OCI-LY1 (cell line): ENCODE results near the gene CNTD1.

Source experiments
- H2AFZ ChIP-seq: fragments of 200-600 bp; sonication (generic), shearing (Covaris generic); 2 replicates; pipeline ENCODE4 v1.6.0; 2014; ENCODE audit warnings: antibody characterized with exemption, mild to moderate bottlenecking, low read length
- H3F3A ChIP-seq: fragments of 200-600 bp; sonication (generic), shearing (Covaris generic); 2 replicates; pipeline ENCODE4 v1.6.0; 2014; ENCODE audit warnings: mild to moderate bottlenecking, antibody characterized with exemption, low read length, moderate library complexity; ENCODE audit not compliant: insufficient read depth
- H3K27ac ChIP-seq: fragments of 200-600 bp; sonication (generic); 2 replicates; pipeline ENCODE4 v1.5.1; 2014; ENCODE audit warnings: low read length, mixed run types, mild to moderate bottlenecking, low read depth; ENCODE audit not compliant: poor library complexity, severe bottlenecking
- H3K27me3 ChIP-seq: fragments of 200-600 bp; sonication (generic); 2 replicates; pipeline ENCODE4 v1.6.0; 2014; ENCODE audit warnings: antibody characterized with exemption, mild to moderate bottlenecking, low read length, moderate library complexity; ENCODE audit not compliant: insufficient read depth
- H3K36me3 ChIP-seq: fragments of 200-600 bp; sonication (generic); 2 replicates; pipeline ENCODE4 v1.6.1; 2014; ENCODE audit warnings: mild to moderate bottlenecking, antibody characterized with exemption, low read length, moderate library complexity, mixed read lengths; ENCODE audit not compliant: insufficient read depth
- H3K4me1 ChIP-seq: fragments of 200-600 bp; sonication (generic); 2 replicates; pipeline ENCODE4 v1.5.1; 2014; ENCODE audit warnings: mild to moderate bottlenecking, low read length, moderate library complexity; ENCODE audit not compliant: insufficient read depth, severe bottlenecking
- H3K4me2 ChIP-seq: fragments of 200-600 bp; sonication (generic), shearing (Covaris generic); 2 replicates; pipeline ENCODE4 v1.6.1; 2014; ENCODE audit warnings: low read length
- H3K4me3 ChIP-seq: fragments of 200-600 bp; sonication (generic); 2 replicates; pipeline ENCODE4 v1.5.1; 2014; ENCODE audit warnings: low read length, low read depth, mild to moderate bottlenecking, mixed read lengths; ENCODE audit not compliant: poor library complexity, severe bottlenecking
- H3K79me2 ChIP-seq: fragments of 200-600 bp; shearing (Covaris generic); 2 replicates; pipeline ENCODE4 v1.6.1; 2016; ENCODE audit warnings: mixed run types, low read length, mixed read lengths; ENCODE audit not compliant: insufficient read depth
- H3K9ac ChIP-seq: fragments of 200-600 bp; sonication (generic), shearing (Covaris generic); 2 replicates; pipeline ENCODE4 v1.6.1; 2014; ENCODE audit warnings: mild to moderate bottlenecking, low read length, mixed read lengths
- H3K9me2 ChIP-seq: fragments of 200-600 bp; sonication (generic), shearing (Covaris generic); 2 replicates; pipeline ENCODE4 v1.6.1; 2014; ENCODE audit warnings: low read depth, mild to moderate bottlenecking, low read length, mixed read lengths
- H3K9me3 ChIP-seq: fragments of 200-600 bp; shearing (Covaris generic); 2 replicates; pipeline ENCODE4 v1.6.1; 2014; ENCODE audit warnings: low read length, mixed read lengths
- H4K20me1 ChIP-seq: fragments of 200-600 bp; sonication (generic), shearing (Covaris generic); 2 replicates; pipeline ENCODE4 v1.6.0; 2016; ENCODE audit warnings: mild to moderate bottlenecking, low read length; ENCODE audit not compliant: insufficient read depth
- EZH2 ChIP-seq: fragments of 200-600 bp; sonication (generic), shearing (Covaris generic); IDR thresholded peaks from 2 replicates; pipeline ENCODE4 v1.8.0; 2017; ENCODE audit warnings: borderline replicate concordance, mixed run types, mild to moderate bottlenecking, antibody characterized with exemption, low read length, moderate library complexity, mixed read lengths
- TF ChIP-seq, protein P1 (sequence below): fragments of 200-600 bp; sonication (generic), shearing (Covaris generic); IDR thresholded peaks from 2 replicates; pipeline ENCODE4 v1.5.1; 2017; ENCODE audit warnings: mild to moderate bottlenecking, antibody characterized with exemption, low read length, moderate library complexity, mixed read lengths

Gene CNTD1

DNA sequence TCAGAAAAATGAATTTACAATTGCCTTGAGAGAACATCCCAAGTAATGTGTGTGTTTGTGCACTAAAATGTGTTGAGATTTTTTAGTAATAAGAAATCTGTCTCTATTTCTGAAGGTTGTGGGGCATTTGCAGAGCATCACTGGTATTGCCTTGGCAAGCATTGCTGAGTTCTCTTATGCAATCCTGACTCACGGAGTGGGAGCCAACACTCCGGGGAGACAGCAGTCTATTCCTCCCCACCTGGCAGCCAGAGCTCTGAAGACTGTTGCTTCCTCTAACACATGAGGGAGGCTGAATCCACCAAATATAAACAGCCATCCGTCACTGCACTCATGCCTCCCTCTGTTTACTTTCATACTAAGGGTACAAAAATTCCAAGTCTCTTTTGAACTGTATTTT, 10.6 kb downstream of the CNTD1 start:
- no peaks in the 10 kb centered on the region for H3F3A ChIP-seq
- no peak overlapping the region for H3K4me2 ChIP-seq
- no peak overlapping the region for H3K27ac ChIP-seq
- no peak overlapping the region for H3K4me3 ChIP-seq
- no peaks in the 10 kb centered on the region for H3K9me3 ChIP-seq
- H3K27me3 ChIP-seq: no peaks in the 10 kb centered on the region
- H3K4me1 ChIP-seq: no peaks in the 10 kb centered on the region
- H3K9me2 ChIP-seq: no peaks in the 10 kb centered on the region
- no peak overlapping the region for H2AFZ ChIP-seq
- peaks cover 41% of the 10 kb centered on the region for H3K36me3 ChIP-seq
- no peak overlapping the region for H3K9ac ChIP-seq
- H3K79me2 ChIP-seq: no peaks in the 10 kb centered on the region
- TF ChIP-seq, protein P1, sequence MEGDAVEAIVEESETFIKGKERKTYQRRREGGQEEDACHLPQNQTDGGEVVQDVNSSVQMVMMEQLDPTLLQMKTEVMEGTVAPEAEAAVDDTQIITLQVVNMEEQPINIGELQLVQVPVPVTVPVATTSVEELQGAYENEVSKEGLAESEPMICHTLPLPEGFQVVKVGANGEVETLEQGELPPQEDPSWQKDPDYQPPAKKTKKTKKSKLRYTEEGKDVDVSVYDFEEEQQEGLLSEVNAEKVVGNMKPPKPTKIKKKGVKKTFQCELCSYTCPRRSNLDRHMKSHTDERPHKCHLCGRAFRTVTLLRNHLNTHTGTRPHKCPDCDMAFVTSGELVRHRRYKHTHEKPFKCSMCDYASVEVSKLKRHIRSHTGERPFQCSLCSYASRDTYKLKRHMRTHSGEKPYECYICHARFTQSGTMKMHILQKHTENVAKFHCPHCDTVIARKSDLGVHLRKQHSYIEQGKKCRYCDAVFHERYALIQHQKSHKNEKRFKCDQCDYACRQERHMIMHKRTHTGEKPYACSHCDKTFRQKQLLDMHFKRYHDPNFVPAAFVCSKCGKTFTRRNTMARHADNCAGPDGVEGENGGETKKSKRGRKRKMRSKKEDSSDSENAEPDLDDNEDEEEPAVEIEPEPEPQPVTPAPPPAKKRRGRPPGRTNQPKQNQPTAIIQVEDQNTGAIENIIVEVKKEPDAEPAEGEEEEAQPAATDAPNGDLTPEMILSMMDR: no peak
- no peak for TF ChIP-seq EZH2
- H4K20me1 ChIP-seq: no peaks in the 10 kb centered on the region

DNA sequence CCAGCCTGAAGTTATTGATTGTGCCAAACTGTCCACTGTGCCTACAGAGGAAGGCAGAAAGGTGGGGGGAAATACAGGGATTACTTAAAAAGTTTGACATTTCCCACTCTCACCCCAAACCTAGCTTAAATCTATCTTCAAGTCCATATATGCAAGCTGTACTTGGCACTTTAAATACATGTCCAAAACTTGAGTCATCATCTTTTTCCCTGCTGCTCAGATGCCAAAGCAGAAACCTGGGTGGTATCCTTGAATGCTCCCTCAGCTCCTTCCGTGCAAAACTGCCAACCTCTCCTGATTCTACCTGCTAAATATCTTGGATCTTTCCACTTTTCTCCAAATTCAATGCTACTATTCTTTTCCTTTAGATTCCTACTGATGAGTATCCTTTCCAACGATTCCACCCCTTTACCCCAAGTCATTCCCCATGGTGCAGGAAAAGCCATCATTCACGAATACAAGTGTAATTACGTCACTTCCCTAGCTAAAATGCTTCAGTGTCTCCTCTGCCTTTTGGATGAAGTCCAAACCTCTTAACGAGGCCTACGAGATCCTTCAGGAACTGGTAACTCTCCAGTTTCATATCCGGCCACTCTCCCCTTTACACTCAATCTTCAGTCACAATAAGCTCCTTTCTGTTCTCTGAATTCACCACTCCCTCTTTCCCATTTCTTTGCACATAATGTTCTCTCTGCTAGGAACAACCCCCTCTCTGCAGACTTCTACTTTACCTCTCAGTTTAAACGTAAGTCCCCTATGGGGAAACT, 16.2 kb downstream of the CNTD1 start:
- no peaks in the 10 kb centered on the region for H3K4me1 ChIP-seq
- H2AFZ ChIP-seq: no peak overlapping the region
- no peak overlapping the region for H3K9ac ChIP-seq
- no peaks in the 10 kb centered on the region for H3K9me3 ChIP-seq
- H3K36me3 ChIP-seq: peaks cover 87% of the 10 kb centered on the region
- TF ChIP-seq EZH2: no peak
- TF ChIP-seq, protein P1: no peak
- no peak overlapping the region for H3K4me3 ChIP-seq
- H3K27me3 ChIP-seq: no peaks in the 10 kb centered on the region
- H3K9me2 ChIP-seq: no peaks in the 10 kb centered on the region
- H3K27ac ChIP-seq: no peak overlapping the region
- H3K4me2 ChIP-seq: no peak overlapping the region
- H3K79me2 ChIP-seq: no peaks in the 10 kb centered on the region
- H3F3A ChIP-seq: no peaks in the 10 kb centered on the region
- no peaks in the 10 kb centered on the region for H4K20me1 ChIP-seq

- Histone ChIP-seq H3K79me2 (no peaks in the 10 kb centered on the region; the same call in 1 of the 2 replicates), H3K36me3 (peaks cover 82% of the 10 kb centered on the region)
Observed at GRCh38 chr17:42817866-42818265, 19.2 kb downstream of the CNTD1 start.

More at GRCh38 chr17:42817866-42818265, 19.2 kb downstream of the CNTD1 start:
- Histone ChIP-seq H3K4me1 (peaks cover 8% of the 10 kb centered on the region), H3K4me3 (no peak overlapping the region), H3K4me2 (no peak overlapping the region), H3K9me3 (no peaks in the 10 kb centered on the region), H3K27me3 (no peaks in the 10 kb centered on the region), H3K9ac (no peak overlapping the region), H3K27ac (no peak overlapping the region), H3F3A (0 out of 2 replicates have a peak, but pooled peaks cover 8% of the 10 kb centered on the region), H2AFZ (no peak overlapping the region), H3K9me2 (no peaks in the 10 kb centered on the region), H4K20me1 (no peaks in the 10 kb centered on the region)
- TF ChIP-seq EZH2: no peak
- TF ChIP-seq, protein P1: no peak
